ENCODE results near the gene CLEC4C. TPM values are rescaled to one million over a fixed set of nuclear protein-coding genes. Genes with fewer than 3 reads are reported as not detected.

The CLEC4C gene
- total and polyA plus RNA-seq, 2 donors (not counting 1 experiment from before 2014, with no cell fraction given): not detected

DNA sequence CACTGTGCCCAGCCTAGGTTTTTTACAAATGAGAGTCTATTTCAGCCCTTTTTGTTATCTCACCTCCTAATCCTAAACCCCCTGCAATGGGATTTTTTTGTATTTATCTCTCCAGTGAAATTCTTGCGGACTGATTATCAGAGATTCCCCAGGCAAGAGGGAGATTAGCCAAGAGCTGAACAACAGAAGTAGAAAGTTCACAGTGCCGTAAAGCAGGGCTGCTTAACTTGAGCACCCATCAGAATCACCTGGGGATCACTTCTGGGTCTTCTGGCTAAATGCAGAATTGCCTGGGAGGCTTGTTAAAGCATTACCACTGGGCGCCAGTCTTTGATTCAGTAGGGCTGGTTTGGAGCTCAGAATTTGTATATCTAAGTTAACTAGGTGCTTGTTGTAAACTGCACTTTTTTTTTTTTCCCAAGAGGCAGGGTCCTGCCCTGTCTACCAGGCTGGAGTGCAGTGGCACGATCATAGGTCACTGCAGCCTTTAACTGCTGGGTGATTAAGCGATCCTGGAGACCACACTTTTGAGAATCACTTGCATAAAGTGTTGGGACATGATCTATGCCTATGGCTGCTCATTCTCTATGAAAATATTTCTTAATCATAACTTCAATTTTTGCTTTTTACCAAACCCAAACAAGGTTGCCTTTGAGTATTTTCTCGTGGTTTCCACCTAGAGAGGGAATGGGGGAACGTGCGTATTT lies 37.1 kb downstream of the CLEC4C start:
- Histone ChIP-seq H4K20me1 (ENCODE audit: control insufficient read depth, extremely low read depth, insufficient read depth, low read length) (no peaks in the 10 kb centered on the region), H3K9ac (ENCODE audit: insufficient read depth, low read length) (no peak overlapping the region), H2AFZ (ENCODE audit: low read length) (no peak overlapping the region), H3K36me3 (ENCODE audit: control insufficient read depth, insufficient read depth, low read length) (no peaks in the 10 kb centered on the region), H3K79me2 (ENCODE audit: control insufficient read depth, insufficient read depth, low read length) (no peaks in the 10 kb centered on the region), H3K27ac (ENCODE audit: insufficient read depth, low read length) (no peak overlapping the region), H3K4me3 (replicated peaks in 1 of 4; ENCODE audit: control extremely low read depth in 1 of 4, insufficient read depth in 1 of 4, low read depth in 3 of 4, low read length in 4 of 4) (no peak overlapping the region), H3K9me3 (ENCODE audit: control insufficient read depth, insufficient read depth, low read depth, low read length) (no peaks in the 10 kb centered on the region), H3K4me2 (ENCODE audit: extremely low read depth, insufficient read depth, low read length) (no peak overlapping the region), H3K27me3 (ENCODE audit: control insufficient read depth, insufficient read depth, low read length) (no peaks in the 10 kb centered on the region), H3K4me1 (ENCODE audit: control insufficient read depth, extremely low read depth, insufficient read depth, low read length) (no peaks in the 10 kb centered on the region)
- DNase-seq (ENCODE audit: low read depth in 2 of 2): no peak
- TF ChIP-seq EZH2 (IDR thresholded peaks at IDR 0.05; ENCODE audit: low read length, missing control alignments): no peak
- TF ChIP-seq, protein P1, sequence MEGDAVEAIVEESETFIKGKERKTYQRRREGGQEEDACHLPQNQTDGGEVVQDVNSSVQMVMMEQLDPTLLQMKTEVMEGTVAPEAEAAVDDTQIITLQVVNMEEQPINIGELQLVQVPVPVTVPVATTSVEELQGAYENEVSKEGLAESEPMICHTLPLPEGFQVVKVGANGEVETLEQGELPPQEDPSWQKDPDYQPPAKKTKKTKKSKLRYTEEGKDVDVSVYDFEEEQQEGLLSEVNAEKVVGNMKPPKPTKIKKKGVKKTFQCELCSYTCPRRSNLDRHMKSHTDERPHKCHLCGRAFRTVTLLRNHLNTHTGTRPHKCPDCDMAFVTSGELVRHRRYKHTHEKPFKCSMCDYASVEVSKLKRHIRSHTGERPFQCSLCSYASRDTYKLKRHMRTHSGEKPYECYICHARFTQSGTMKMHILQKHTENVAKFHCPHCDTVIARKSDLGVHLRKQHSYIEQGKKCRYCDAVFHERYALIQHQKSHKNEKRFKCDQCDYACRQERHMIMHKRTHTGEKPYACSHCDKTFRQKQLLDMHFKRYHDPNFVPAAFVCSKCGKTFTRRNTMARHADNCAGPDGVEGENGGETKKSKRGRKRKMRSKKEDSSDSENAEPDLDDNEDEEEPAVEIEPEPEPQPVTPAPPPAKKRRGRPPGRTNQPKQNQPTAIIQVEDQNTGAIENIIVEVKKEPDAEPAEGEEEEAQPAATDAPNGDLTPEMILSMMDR (conservative IDR thresholded peaks at IDR 0.05 in 1 of 2, IDR thresholded peaks at IDR 0.05 in 1 of 2; ENCODE audit: low read depth in 1 of 2, low read length in 2 of 2): no peak

DNA sequence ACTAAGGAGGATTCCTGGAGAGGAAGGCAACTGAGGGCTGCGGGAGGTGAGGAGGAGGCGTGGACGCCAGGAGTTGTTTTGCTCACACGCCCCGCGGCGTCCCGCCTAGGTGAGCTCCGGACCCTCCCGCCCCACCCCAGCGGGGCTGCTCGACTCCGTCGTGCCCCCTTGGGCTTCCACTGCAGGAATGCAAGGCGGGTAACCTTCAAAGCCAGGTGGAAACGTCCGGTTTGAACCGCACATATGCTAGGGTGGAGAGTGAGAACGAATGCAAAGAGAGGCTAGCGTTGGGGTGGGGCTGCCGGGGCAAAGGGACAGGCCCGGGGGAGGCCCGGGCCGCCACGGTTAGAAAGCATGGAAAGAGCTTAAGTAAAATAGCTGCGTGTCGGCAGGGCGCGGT lies 41.3 kb downstream of the CLEC4C start:
- no peaks in the 10 kb centered on the region for H4K20me1 ChIP-seq (ENCODE audit: control insufficient read depth, extremely low read depth, insufficient read depth, low read length)
- no peaks in the 10 kb centered on the region for H3K4me1 ChIP-seq (ENCODE audit: control insufficient read depth, extremely low read depth, insufficient read depth, low read length)
- no peaks in the 10 kb centered on the region for H3K27me3 ChIP-seq (ENCODE audit: control insufficient read depth, insufficient read depth, low read length)
- no peak overlapping the region for H2AFZ ChIP-seq (ENCODE audit: low read length)
- TF ChIP-seq, protein P1 (conservative IDR thresholded peaks at IDR 0.05 in 1 of 2, IDR thresholded peaks at IDR 0.05 in 1 of 2; ENCODE audit: low read depth in 1 of 2, low read length in 2 of 2): no peak
- no peak for TF ChIP-seq EZH2 (IDR thresholded peaks at IDR 0.05; ENCODE audit: low read length, missing control alignments)
- H3K79me2 ChIP-seq (ENCODE audit: control insufficient read depth, insufficient read depth, low read length): no peaks in the 10 kb centered on the region
- no peaks in the 10 kb centered on the region for H3K9me3 ChIP-seq (ENCODE audit: control insufficient read depth, insufficient read depth, low read depth, low read length)
- H3K4me3 ChIP-seq (replicated peaks in 1 of 4; ENCODE audit: control extremely low read depth in 1 of 4, insufficient read depth in 1 of 4, low read depth in 3 of 4, low read length in 4 of 4): no peak overlapping the region
- DNase-seq (ENCODE audit: low read depth in 2 of 2): no peak
- H3K27ac ChIP-seq (ENCODE audit: insufficient read depth, low read length): no peak overlapping the region
- no peak overlapping the region for H3K4me2 ChIP-seq (ENCODE audit: extremely low read depth, insufficient read depth, low read length)
- H3K9ac ChIP-seq (ENCODE audit: insufficient read depth, low read length): no peak overlapping the region
- no peaks in the 10 kb centered on the region for H3K36me3 ChIP-seq (ENCODE audit: control insufficient read depth, insufficient read depth, low read length)

DNA sequence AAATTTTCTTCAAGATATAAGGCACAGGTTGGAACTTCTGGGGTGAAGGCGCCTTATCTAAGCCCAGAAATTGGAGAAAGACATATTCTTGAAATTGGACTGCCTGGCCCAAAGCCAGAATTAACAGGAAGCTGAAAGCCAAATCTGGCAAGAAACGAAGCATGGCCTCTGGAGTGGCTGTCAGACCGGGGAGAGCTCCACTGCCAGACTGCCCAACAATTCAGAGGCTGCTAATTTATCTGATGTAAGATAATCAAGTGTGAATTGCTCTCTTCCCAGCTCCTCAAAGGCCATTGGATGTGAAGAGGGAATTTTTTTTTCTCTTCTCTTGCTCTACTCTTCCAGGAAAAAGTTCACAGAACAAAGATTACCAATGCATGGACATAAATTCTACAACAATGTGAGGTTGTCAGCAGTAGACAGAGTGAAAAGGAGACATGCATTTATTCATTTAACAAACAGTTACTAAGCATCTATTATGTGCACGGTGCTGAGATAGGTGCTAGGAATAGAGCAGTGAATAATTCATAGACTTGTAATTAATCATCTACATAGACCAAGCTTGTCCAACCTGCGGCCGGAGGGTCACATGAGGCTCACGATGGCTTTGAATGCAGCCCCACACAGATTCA lies 51.5 kb downstream of the CLEC4C start, which contains the start of gene GDF3:
Gene GDF3, minus strand, starts transcription at position 210 of the 632 bp plus-strand sequence. Its CDS starts 47 bp downstream, at position 163.
- Histone ChIP-seq H2AFZ (ENCODE audit: low read length) (no peak within 1 kb of the TSS), H3K4me2 (ENCODE audit: extremely low read depth, insufficient read depth, low read length) (no peak within 1 kb of the TSS)

More for the DNA sequence above, 51.5 kb downstream of the CLEC4C start, which contains the start of gene GDF3:
- Histone ChIP-seq H4K20me1 (ENCODE audit: control insufficient read depth, extremely low read depth, insufficient read depth, low read length) (no peaks in the 10 kb centered on the region), H3K4me3 (replicated peaks in 1 of 4; ENCODE audit: control extremely low read depth in 1 of 4, insufficient read depth in 1 of 4, low read depth in 3 of 4, low read length in 4 of 4) (no peak within 1 kb of the TSS), H3K36me3 (ENCODE audit: control insufficient read depth, insufficient read depth, low read length) (no peaks in the 10 kb centered on the region), H3K4me1 (ENCODE audit: control insufficient read depth, extremely low read depth, insufficient read depth, low read length) (no peaks in the 10 kb centered on the region), H3K9ac (ENCODE audit: insufficient read depth, low read length) (no peak within 1 kb of the TSS), H3K9me3 (ENCODE audit: control insufficient read depth, insufficient read depth, low read depth, low read length) (no peaks in the 10 kb centered on the region), H3K79me2 (ENCODE audit: control insufficient read depth, insufficient read depth, low read length) (no peaks in the 10 kb centered on the region), H3K27ac (ENCODE audit: insufficient read depth, low read length) (no peak within 1 kb of the TSS), H3K27me3 (ENCODE audit: control insufficient read depth, insufficient read depth, low read length) (no peaks in the 10 kb centered on the region)
- TF ChIP-seq EZH2 (IDR thresholded peaks at IDR 0.05; ENCODE audit: low read length, missing control alignments): no peak
- TF ChIP-seq, protein P1 (conservative IDR thresholded peaks at IDR 0.05 in 1 of 2, IDR thresholded peaks at IDR 0.05 in 1 of 2; ENCODE audit: low read depth in 1 of 2, low read length in 2 of 2): no peak
- peak in 1 of 2 donors; percentile 2 for DNase-seq (ENCODE audit: low read depth in 2 of 2)
